Esophagus squamous epithelium (tissue), 5 donors: ENCODE results near the gene PLXND1. TPM values are rescaled to one million over a fixed set of nuclear protein-coding genes. Genes with fewer than 3 reads are reported as not detected.
A peak's percentile ranks its signal among the peaks of the same experiment; 100 is the strongest.

Source experiments
- DNase-seq: peaks from one replicate; lab custom pipeline; 2025; lab: John Stamatoyannopoulos, UW
- H3K27ac ChIP-seq, 4 donors: fragments of 200-600 bp; sonication (generic); one replicate each; pipeline ENCODE4 v1.5.1; 2016 to 2019; ENCODE audit warnings: mild to moderate bottlenecking in 1 of 4
- H3K27me3 ChIP-seq, 4 donors: fragments of 200-600 bp; sonication (generic); 1 replicate in 3 of 4; 2 replicates in 1 of 4; pipeline versions ENCODE4 v1.5.1 to v1.6.0; 2017 to 2021; ENCODE audit warnings: antibody characterized with exemption in 1 of 4
- H3K36me3 ChIP-seq, 3 donors: fragments of 200-600 bp; sonication (generic); one replicate each; pipeline ENCODE4 v1.5.1; 2016 to 2019
- H3K4me1 ChIP-seq, 3 donors: fragments of 200-600 bp; sonication (generic); one replicate each; pipeline ENCODE4 v1.5.1; 2017 to 2019
- H3K4me3 ChIP-seq, 4 donors: fragments of 200-600 bp; sonication (generic); 1 replicate in 3 of 4; 2 replicates in 1 of 4; pipeline ENCODE4 v1.5.1; 2016 to 2019; ENCODE audit warnings: mild to moderate bottlenecking in 2 of 4, moderate library complexity in 1 of 4
- H3K9me3 ChIP-seq, 3 donors: fragments of 200-600 bp; sonication (generic); one replicate each; pipeline ENCODE4 v1.5.1; 2016 to 2019
- CTCF ChIP-seq, 6 experiments: fragments of 450-650 bp in 4 of 6; fragments of 200-600 bp in 2 of 6; sonication (generic) in 2 of 6; IDR thresholded peaks; one replicate each; pipeline ENCODE4 v1.5.1; 2016 to 2019; ENCODE audit warnings: antibody characterized with exemption in 6 of 6, mild to moderate bottlenecking in 4 of 6, moderate library complexity in 4 of 6
- POLR2A ChIP-seq, 4 donors: fragments of 450-650 bp; IDR thresholded peaks; one replicate each; pipeline ENCODE4 v1.6.1; 2017; ENCODE audit warnings: antibody characterized with exemption in 4 of 4, mild to moderate bottlenecking in 4 of 4, moderate library complexity in 3 of 4
- WGBS, 2 donors: methylation state at CpG; one replicate each; pipeline ENCODE4 v1.1.5; 2018; 5-methylcytosine and 5-hydroxymethylcytosine counted together
- intact Hi-C: fragments of 100-400 bp; cut with DNase I; formaldehyde crosslinking; loops from one replicate; pipeline ENCODE4 v1.15.0; 2022
- total RNA-seq, 4 donors: library from RNA; depleted of rRNA; stranded (reverse); fragments of >200 nt; gene quantifications; one replicate each; pipeline ENCODE4 v1.1.0, GENCODE V29; 2016
- donor health status: DM: yes; HTN: yes; CAD: no.

Gene PLXND1
- total RNA-seq, 4 donors from 2014 or later, result 4.5 to 66.0 (median 24.4) TPM

DNA sequence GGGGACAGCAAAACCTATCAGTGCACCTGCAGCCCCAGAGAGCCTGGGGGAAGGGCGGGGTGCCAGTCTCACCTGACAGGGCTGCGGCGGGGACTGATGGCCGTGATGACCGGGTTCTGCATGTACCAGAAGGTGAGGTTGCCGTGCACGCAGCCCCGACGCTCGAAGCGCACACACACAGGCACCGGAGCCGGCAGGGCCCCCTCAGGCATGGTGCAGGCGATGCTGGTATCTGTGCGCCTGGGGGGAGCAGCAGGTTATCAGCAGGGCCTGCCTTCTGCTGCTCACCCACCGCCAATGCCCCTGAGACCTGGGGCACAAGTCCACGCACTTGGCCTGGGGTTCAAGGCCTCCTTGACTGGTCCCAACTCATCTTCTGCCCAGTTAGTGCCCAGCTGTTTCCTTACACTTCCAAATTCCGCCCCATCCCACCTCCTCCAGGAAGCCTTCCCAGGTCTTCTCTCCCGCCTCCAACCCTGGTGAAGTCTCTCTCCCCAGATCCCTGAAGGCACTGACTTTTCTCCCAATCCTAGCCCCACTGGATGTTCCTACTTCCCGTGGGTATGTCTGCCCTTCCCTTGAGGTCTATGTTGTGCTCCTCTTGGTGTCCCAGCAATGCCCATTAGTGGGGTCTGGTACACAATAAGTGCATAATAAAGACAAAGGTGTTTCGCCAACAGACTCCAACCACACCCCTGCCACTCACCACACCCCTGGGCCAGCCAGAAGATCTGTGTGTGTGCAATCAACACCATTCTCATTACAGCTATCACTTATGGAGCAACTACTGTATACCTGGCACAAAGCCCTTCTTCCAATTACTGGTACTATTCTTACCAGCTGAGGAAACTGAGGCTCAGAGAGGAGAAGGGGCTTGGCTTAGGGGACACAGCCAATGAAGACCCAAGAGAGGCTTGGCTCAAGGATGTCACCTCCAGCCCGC, 34.6 kb downstream of the PLXND1 start:
- Histone ChIP-seq H3K4me3 (no peak overlapping the region), H3K27ac (no peak overlapping the region), H3K27me3 (no peaks in the 10 kb centered on the region), H3K4me1 (peaks cover under 1 to 21% (median 8%) of the 10 kb centered on the region in 3 donors), H3K9me3 (no peaks in the 10 kb centered on the region), H3K36me3 (peaks cover 0 to 80% (median 17%) of the 10 kb centered on the region in 3 donors)
- 87 to 92% methylated on average over 9 to 10 of the region's 22 CpGs for WGBS, 2 donors
- no peak for DNase-seq
- TF ChIP-seq POLR2A (IDR thresholded peaks at IDR 0.05) (no peak), CTCF (IDR thresholded peaks at IDR 0.05) (no peak)
- intact Hi-C loops, result no loop called here

DNA sequence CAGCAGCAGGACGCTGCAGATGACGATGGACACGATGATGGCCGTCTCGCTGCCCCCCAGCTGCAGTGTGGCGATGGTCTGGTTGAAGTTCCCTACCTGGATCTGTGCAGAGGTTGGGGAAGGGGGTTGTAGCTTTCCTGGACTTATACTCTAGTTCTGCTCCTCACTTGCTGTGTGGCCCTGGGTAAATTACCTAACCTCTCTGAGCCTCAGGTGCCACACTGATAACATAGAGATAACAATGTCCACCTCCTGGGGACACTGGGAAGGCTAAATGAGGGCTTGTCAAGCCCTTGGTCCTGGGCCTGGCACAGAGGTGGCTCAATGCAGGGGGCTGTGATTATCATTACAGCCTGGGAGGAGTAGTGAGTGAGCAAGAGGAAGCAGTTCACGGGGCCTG, 36.6 kb downstream of the PLXND1 start:
- TF ChIP-seq CTCF (IDR thresholded peaks at IDR 0.05) (no peak), POLR2A (IDR thresholded peaks at IDR 0.05) (no peak)
- no peak for DNase-seq
- peaks cover 0 to 24% (median 10%) of the 10 kb centered on the region in 3 donors for H3K4me1 ChIP-seq
- no peak overlapping the region for H3K27ac ChIP-seq
- H3K36me3 ChIP-seq, result peaks cover 0 to 91% (median 17%) of the 10 kb centered on the region in 3 donors
- no peaks in the 10 kb centered on the region for H3K9me3 ChIP-seq
- no peak overlapping the region for H3K4me3 ChIP-seq
- intact Hi-C loops, result no loop called here
- no peaks in the 10 kb centered on the region for H3K27me3 ChIP-seq
- WGBS, 2 donors, result 78 to 85% methylated on average over 4 of the region's 7 CpGs

DNA sequence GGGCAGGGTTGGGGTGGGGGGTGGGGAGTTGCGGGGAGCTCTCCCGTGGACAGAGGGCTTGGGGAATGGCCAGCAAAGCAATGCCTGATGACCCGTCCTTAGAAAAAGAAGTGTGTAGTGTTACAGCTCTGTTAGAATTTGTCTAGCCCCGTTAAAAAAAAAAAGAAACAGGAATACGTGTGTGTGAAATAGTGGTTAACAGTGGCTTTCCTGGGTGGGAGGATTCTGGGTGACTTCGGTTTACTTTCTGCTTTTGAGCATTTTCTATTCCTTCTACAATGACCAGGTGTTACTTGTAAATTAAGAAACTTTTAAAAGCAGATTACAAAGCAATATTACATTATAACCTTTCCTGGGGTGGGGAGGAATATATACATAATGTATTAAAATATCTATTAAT, 38.5 kb downstream of the PLXND1 start:
- 51 to 56% methylated on average over 5 to 6 of the region's 6 CpGs for WGBS, 2 donors
- TF ChIP-seq POLR2A (IDR thresholded peaks at IDR 0.05), result no peak
- no peak for TF ChIP-seq CTCF (IDR thresholded peaks at IDR 0.05)

GRCh38 chr3:129567176-129567705, 39.2 kb downstream of the PLXND1 start:
- intact Hi-C loops, result no loop called here
- no peaks in the 10 kb centered on the region for H3K27me3 ChIP-seq
- WGBS, 2 donors, result 74 to 76% methylated on average over 9 to 12 of the region's 18 CpGs
- peaks cover 0 to 91% (median 13%) of the 10 kb centered on the region in 3 donors for H3K36me3 ChIP-seq
- no peak overlapping the region for H3K4me3 ChIP-seq
- TF ChIP-seq CTCF (IDR thresholded peaks at IDR 0.05), result no peak
- no peak for TF ChIP-seq POLR2A (IDR thresholded peaks at IDR 0.05)
- peaks cover 4 to 40% (median 15%) of the 10 kb centered on the region in 3 donors for H3K4me1 ChIP-seq
- H3K27ac ChIP-seq, result peak overlapping the region in 1 of 4 donors; percentile 13
- DNase-seq, result no peak
- H3K9me3 ChIP-seq, result no peaks in the 10 kb centered on the region

More for the DNA sequence above, 38.5 kb downstream of the PLXND1 start:
- no peak for DNase-seq
- Histone ChIP-seq H3K27me3 (no peaks in the 10 kb centered on the region), H3K9me3 (no peaks in the 10 kb centered on the region), H3K27ac (peak overlapping the region in 1 of 4 donors; percentile 13), H3K4me1 (peaks cover 4 to 37% (median 15%) of the 10 kb centered on the region in 3 donors), H3K36me3 (peaks cover 0 to 91% (median 13%) of the 10 kb centered on the region in 3 donors), H3K4me3 (no peak overlapping the region)
- intact Hi-C loops, result no loop called here

DNA sequence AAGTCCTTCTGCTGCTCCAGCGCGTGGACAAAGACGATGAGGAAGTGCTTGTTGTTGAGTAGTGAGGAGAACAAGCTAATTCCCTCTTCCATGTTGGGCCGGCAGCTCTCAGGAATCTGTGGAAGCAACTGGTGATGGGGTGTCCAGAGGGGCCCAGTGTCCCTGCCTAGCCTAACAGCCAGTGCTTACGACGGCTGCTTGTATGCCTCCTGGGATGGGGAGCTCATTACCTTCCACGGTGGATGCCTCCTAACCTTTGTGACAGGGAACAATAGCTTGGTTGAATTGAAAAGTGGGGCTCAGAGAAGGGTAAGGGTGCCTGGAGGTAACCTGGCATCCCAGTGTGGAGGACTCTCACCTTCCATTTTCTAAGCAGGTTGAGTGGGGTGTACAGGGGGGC, 40.6 kb downstream of the PLXND1 start:
- no peak overlapping the region for H3K4me3 ChIP-seq
- no peaks in the 10 kb centered on the region for H3K9me3 ChIP-seq
- no peak for DNase-seq
- H3K4me1 ChIP-seq, result peaks cover 13 to 54% (median 25%) of the 10 kb centered on the region in 3 donors
- H3K27me3 ChIP-seq, result no peaks in the 10 kb centered on the region
- H3K27ac ChIP-seq, result no peak overlapping the region
- peaks cover 0 to 81% (median 13%) of the 10 kb centered on the region in 3 donors for H3K36me3 ChIP-seq
- intact Hi-C loops, result no loop called here
- TF ChIP-seq POLR2A (IDR thresholded peaks at IDR 0.05) (no peak), CTCF (IDR thresholded peaks at IDR 0.05) (no peak)
- 87 to 100% methylated on average over 3 to 6 of the region's 7 CpGs for WGBS, 2 donors
